ENCODE results near the gene ATRIP.

The ATRIP gene

DNA sequence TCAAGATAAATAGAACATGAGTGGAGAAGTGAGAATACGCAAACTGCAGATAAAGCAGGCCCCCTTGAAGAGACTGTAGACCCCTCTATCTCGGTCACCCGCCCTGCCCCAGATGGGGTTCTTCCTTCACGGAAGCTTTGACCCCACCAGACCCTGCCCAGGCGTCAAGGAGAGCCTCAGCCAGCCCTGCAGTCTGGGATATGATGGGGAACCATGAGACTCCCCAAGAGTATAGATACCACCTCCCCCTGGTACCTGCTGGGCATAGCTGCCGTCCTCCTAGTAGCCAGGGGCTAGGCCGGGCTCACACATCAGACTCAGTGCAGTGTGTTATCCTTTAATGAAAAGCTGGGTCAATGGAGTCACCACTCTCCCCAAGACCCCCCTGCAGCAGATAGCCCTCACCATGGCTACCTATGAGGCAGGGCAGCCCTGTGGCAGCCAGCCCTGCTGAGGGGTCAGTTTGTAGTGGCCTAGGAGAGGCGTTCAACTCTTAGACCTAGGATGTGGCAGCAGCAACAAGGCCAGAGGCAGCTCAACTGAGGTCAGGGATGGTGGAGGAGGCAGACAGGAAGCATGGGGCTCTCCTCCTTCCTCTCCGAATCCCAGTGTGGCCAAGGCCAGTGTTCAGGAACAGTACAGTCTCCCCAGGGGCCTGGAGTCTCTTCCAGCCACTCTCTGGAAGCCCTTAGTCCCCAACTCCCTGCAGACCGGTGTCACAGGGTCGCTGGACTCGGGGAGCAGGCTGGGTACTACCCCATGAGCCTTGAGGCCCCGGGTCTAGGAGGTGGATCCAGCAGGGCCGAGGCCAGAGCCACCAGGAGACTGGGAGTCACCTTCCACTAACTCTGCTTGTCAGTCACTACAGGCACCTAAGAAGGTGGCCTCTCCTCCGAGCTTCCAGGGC is 42.8 kb upstream of the ATRIP start:
- H3K27me3 ChIP-seq (ENCODE audit: control insufficient read depth in 5 of 5, insufficient read depth in 4 of 5, low read length in 5 of 5): no peaks in the 10 kb centered on the region
- H3K27ac ChIP-seq (ENCODE audit: low read depth, low read length): no peak overlapping the region
- no peaks in the 10 kb centered on the region for H3K9me3 ChIP-seq (ENCODE audit: control insufficient read depth in 5 of 5, low read length in 5 of 5)
- H3K9ac ChIP-seq (ENCODE audit: low read length in 5 of 5): no peak overlapping the region
- H3K36me3 ChIP-seq (ENCODE audit: control insufficient read depth in 5 of 5, insufficient read depth in 5 of 5, low read length in 5 of 5): peaks cover 0 to 47% (median 36%) of the 10 kb centered on the region in 5 donors
- H3K4me3 ChIP-seq (ENCODE audit: low read depth in 1 of 5, low read length in 5 of 5): no peak overlapping the region
- peaks cover 0 to 25% (median 13%) of the 10 kb centered on the region in 5 donors for H3K4me1 ChIP-seq (ENCODE audit: control insufficient read depth in 5 of 5, insufficient read depth in 5 of 5, low read length in 5 of 5)

- Histone ChIP-seq H3K36me3 (ENCODE audit: control insufficient read depth in 5 of 5, insufficient read depth in 5 of 5, low read length in 5 of 5) (peaks cover 0 to 56% (median 45%) of the 10 kb centered on the region in 5 donors), H3K4me3 (ENCODE audit: low read depth in 1 of 5, low read length in 5 of 5) (no peak overlapping the region), H3K9ac (ENCODE audit: low read length in 5 of 5) (no peak overlapping the region), H3K9me3 (ENCODE audit: control insufficient read depth in 5 of 5, low read length in 5 of 5) (no peaks in the 10 kb centered on the region), H3K4me1 (ENCODE audit: control insufficient read depth in 5 of 5, insufficient read depth in 5 of 5, low read length in 5 of 5) (peaks cover 0 to 25% (median 13%) of the 10 kb centered on the region in 5 donors), H3K27ac (ENCODE audit: low read depth, low read length) (no peak overlapping the region), H3K27me3 (ENCODE audit: control insufficient read depth in 5 of 5, insufficient read depth in 4 of 5, low read length in 5 of 5) (no peaks in the 10 kb centered on the region)
These were observed 41.8 kb upstream of the ATRIP start for GRCh38 chr3:48404440-48405342.

DNA sequence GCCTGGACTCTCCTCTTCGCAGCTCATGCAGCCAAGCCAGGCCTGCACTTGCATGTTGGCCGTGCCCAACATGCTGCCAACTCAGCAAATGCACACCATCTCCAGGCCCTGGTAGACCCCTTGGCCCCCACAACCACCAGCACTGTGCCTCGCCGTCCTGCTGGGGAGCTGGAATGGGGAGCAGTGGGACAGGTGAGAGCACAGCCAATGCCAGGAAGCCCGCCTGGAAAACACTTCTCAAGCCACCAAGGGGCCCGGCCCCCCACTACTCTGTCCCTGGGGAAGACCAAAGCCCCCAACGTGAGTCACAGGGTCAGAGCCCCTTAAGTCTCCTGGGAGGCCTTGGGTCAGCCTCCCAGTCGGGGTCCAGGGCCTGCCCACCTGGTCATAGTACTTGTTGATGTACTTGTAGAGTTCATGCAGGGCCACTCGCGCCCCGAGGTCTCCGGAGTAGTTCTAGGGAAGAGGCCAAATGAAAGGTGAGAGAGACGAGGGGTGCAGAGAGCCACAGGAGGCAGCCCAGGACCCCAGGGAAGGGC is 41.1 kb upstream of the ATRIP start:
- H3K27ac ChIP-seq (ENCODE audit: low read depth, low read length): no peak overlapping the region
- H3K36me3 ChIP-seq (ENCODE audit: control insufficient read depth in 5 of 5, insufficient read depth in 5 of 5, low read length in 5 of 5): peaks cover 0 to 63% (median 52%) of the 10 kb centered on the region in 5 donors
- H3K4me3 ChIP-seq (ENCODE audit: low read depth in 1 of 5, low read length in 5 of 5): no peak overlapping the region
- no peaks in the 10 kb centered on the region for H3K9me3 ChIP-seq (ENCODE audit: control insufficient read depth in 5 of 5, low read length in 5 of 5)
- no peak overlapping the region for H3K9ac ChIP-seq (ENCODE audit: low read length in 5 of 5)
- no peaks in the 10 kb centered on the region for H3K27me3 ChIP-seq (ENCODE audit: control insufficient read depth in 5 of 5, insufficient read depth in 4 of 5, low read length in 5 of 5)
- H3K4me1 ChIP-seq (ENCODE audit: control insufficient read depth in 5 of 5, insufficient read depth in 5 of 5, low read length in 5 of 5): peaks cover 0 to 25% (median 13%) of the 10 kb centered on the region in 5 donors

GRCh38 chr3:48405971-48406370 is 40.6 kb upstream of the ATRIP start:
- H3K27me3 ChIP-seq (ENCODE audit: control insufficient read depth in 5 of 5, insufficient read depth in 4 of 5, low read length in 5 of 5): no peaks in the 10 kb centered on the region
- peaks cover 0 to 69% (median 58%) of the 10 kb centered on the region in 5 donors for H3K36me3 ChIP-seq (ENCODE audit: control insufficient read depth in 5 of 5, insufficient read depth in 5 of 5, low read length in 5 of 5)
- H3K9ac ChIP-seq (ENCODE audit: low read length in 5 of 5): no peak overlapping the region
- H3K9me3 ChIP-seq (ENCODE audit: control insufficient read depth in 5 of 5, low read length in 5 of 5): no peaks in the 10 kb centered on the region
- no peak overlapping the region for H3K4me3 ChIP-seq (ENCODE audit: low read depth in 1 of 5, low read length in 5 of 5)
- peaks cover 0 to 25% (median 13%) of the 10 kb centered on the region in 5 donors for H3K4me1 ChIP-seq (ENCODE audit: control insufficient read depth in 5 of 5, insufficient read depth in 5 of 5, low read length in 5 of 5)
- H3K27ac ChIP-seq (ENCODE audit: low read depth, low read length): no peak overlapping the region

DNA sequence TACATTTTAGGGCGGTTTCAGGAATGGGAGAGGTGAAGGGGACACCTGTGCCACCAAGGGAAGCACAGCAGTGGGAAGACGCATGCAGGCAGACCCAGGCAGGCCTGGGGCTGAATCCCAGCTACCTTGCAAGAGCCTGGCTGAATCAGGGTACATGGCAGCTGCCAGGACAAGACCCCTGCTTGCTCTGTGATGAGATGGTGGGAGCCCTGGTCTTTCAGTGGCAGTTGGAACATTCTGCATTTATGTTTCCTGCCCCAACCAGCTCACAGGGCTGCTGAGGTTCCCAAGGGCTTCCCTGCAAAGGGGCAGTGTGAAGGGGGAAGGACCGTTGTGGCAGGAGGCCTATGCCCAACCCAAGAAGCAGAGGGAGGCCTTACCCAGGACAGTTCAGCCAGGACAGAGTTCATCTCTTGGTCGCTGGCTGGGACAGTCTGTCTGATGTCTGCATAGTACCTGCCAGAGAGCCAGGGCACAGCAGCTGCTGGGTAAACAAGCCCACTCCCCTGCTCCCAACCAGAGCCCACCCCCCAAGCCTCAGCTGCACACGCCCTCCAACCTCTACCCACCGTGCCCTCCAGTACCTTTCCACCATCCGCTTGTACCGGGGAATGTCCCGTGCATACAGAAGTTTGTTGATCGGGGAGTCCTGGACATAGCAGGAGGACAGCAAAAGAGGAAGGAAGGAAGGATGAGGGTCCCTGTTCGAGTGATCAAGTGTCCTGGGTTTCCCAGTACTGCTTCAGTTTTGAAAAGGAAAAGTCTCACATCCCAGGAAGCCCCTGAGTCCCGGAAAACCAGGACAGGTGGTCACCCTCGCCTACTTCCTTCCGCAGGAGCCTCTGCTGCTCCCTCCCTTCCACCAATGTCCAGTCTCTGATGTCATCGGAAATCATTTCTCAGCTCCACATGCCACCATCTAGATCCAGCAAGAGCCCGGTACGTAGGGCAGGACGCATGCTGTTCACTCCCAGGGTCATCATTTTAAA is 39.8 kb upstream of the ATRIP start:
- no peak overlapping the region for H3K4me3 ChIP-seq (ENCODE audit: low read depth in 1 of 5, low read length in 5 of 5)
- no peaks in the 10 kb centered on the region for H3K9me3 ChIP-seq (ENCODE audit: control insufficient read depth in 5 of 5, low read length in 5 of 5)
- H3K9ac ChIP-seq (ENCODE audit: low read length in 5 of 5): no peak overlapping the region
- no peak overlapping the region for H3K27ac ChIP-seq (ENCODE audit: low read depth, low read length)
- H3K27me3 ChIP-seq (ENCODE audit: control insufficient read depth in 5 of 5, insufficient read depth in 4 of 5, low read length in 5 of 5): no peaks in the 10 kb centered on the region
- H3K36me3 ChIP-seq (ENCODE audit: control insufficient read depth in 5 of 5, insufficient read depth in 5 of 5, low read length in 5 of 5): peaks cover 0 to 77% (median 65%) of the 10 kb centered on the region in 5 donors
- peaks cover 0 to 22% (median 13%) of the 10 kb centered on the region in 5 donors for H3K4me1 ChIP-seq (ENCODE audit: control insufficient read depth in 5 of 5, insufficient read depth in 5 of 5, low read length in 5 of 5)

GRCh38 chr3:48407542-48408099 is 38.9 kb upstream of the ATRIP start:
- H3K27ac ChIP-seq (ENCODE audit: low read depth, low read length): no peak overlapping the region
- H3K36me3 ChIP-seq (ENCODE audit: control insufficient read depth in 5 of 5, insufficient read depth in 5 of 5, low read length in 5 of 5): peaks cover 0 to 85% (median 74%) of the 10 kb centered on the region in 5 donors
- peaks cover 0 to 13% (median 10%) of the 10 kb centered on the region in 5 donors for H3K4me1 ChIP-seq (ENCODE audit: control insufficient read depth in 5 of 5, insufficient read depth in 5 of 5, low read length in 5 of 5)
- no peaks in the 10 kb centered on the region for H3K9me3 ChIP-seq (ENCODE audit: control insufficient read depth in 5 of 5, low read length in 5 of 5)
- no peaks in the 10 kb centered on the region for H3K27me3 ChIP-seq (ENCODE audit: control insufficient read depth in 5 of 5, insufficient read depth in 4 of 5, low read length in 5 of 5)
- H3K9ac ChIP-seq (ENCODE audit: low read length in 5 of 5): no peak overlapping the region
- H3K4me3 ChIP-seq (ENCODE audit: low read depth in 1 of 5, low read length in 5 of 5): no peak overlapping the region

GRCh38 chr3:48408823-48409281 is 37.7 kb upstream of the ATRIP start:
- Histone ChIP-seq H3K36me3 (ENCODE audit: control insufficient read depth in 5 of 5, insufficient read depth in 5 of 5, low read length in 5 of 5) (peaks cover 0 to 94% (median 80%) of the 10 kb centered on the region in 5 donors), H3K9me3 (ENCODE audit: control insufficient read depth in 5 of 5, low read length in 5 of 5) (no peaks in the 10 kb centered on the region), H3K9ac (ENCODE audit: low read length in 5 of 5) (no peak overlapping the region), H3K27me3 (ENCODE audit: control insufficient read depth in 5 of 5, insufficient read depth in 4 of 5, low read length in 5 of 5) (no peaks in the 10 kb centered on the region), H3K4me3 (ENCODE audit: low read depth in 1 of 5, low read length in 5 of 5) (no peak overlapping the region), H3K27ac (ENCODE audit: low read depth, low read length) (no peak overlapping the region), H3K4me1 (ENCODE audit: control insufficient read depth in 5 of 5, insufficient read depth in 5 of 5, low read length in 5 of 5) (peaks cover 0 to 12% (median 8%) of the 10 kb centered on the region in 5 donors)

- Histone ChIP-seq H3K4me1 (ENCODE audit: control insufficient read depth in 5 of 5, insufficient read depth in 5 of 5, low read length in 5 of 5) (peaks cover 0 to 9% (median 8%) of the 10 kb centered on the region in 5 donors), H3K36me3 (ENCODE audit: control insufficient read depth in 5 of 5, insufficient read depth in 5 of 5, low read length in 5 of 5) (peaks cover 0 to 94% (median 79%) of the 10 kb centered on the region in 5 donors), H3K9ac (ENCODE audit: low read length in 5 of 5) (no peak overlapping the region), H3K9me3 (ENCODE audit: control insufficient read depth in 5 of 5, low read length in 5 of 5) (no peaks in the 10 kb centered on the region), H3K27ac (ENCODE audit: low read depth, low read length) (no peak overlapping the region), H3K4me3 (ENCODE audit: low read depth in 1 of 5, low read length in 5 of 5) (no peak overlapping the region), H3K27me3 (ENCODE audit: control insufficient read depth in 5 of 5, insufficient read depth in 4 of 5, low read length in 5 of 5) (no peaks in the 10 kb centered on the region)
These were observed 37.0 kb upstream of the ATRIP start for GRCh38 chr3:48409291-48410201.

Data from subcutaneous abdominal adipose tissue (tissue), 5 donors.